ENCODE results near the gene CAMK2B. TPM values are rescaled to one million over a fixed set of nuclear protein-coding genes. Genes with fewer than 3 reads are reported as not detected.

The CAMK2B gene
- total RNA-seq, 1 donor from 2014 or later = 98.0 TPM

DNA sequence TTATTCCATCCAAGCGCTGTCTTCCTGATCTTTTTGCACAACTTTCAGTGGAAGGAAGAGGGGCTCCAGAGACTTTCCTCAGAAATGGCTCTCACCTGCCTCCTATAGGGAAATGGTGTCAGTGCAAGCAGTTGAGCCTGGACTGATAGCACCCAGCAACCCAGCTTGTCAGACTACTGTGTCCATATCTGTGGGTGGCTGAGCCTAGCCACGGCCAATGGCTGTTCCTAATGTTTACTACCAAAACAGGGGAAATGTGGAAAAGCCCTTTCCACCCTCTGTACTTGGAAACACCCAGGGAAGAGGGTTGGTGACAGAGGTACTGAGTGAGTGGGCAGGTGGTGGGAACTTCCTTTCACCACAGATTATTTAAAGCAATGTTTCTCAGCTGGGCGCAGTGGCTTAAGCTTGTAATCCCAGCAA lies 128.9 kb downstream of the CAMK2B start:
- TF ChIP-seq, protein P1, sequence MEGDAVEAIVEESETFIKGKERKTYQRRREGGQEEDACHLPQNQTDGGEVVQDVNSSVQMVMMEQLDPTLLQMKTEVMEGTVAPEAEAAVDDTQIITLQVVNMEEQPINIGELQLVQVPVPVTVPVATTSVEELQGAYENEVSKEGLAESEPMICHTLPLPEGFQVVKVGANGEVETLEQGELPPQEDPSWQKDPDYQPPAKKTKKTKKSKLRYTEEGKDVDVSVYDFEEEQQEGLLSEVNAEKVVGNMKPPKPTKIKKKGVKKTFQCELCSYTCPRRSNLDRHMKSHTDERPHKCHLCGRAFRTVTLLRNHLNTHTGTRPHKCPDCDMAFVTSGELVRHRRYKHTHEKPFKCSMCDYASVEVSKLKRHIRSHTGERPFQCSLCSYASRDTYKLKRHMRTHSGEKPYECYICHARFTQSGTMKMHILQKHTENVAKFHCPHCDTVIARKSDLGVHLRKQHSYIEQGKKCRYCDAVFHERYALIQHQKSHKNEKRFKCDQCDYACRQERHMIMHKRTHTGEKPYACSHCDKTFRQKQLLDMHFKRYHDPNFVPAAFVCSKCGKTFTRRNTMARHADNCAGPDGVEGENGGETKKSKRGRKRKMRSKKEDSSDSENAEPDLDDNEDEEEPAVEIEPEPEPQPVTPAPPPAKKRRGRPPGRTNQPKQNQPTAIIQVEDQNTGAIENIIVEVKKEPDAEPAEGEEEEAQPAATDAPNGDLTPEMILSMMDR (IDR thresholded peaks at IDR 0.05; ENCODE audit: borderline replicate concordance) = peak; percentile 77
- Histone ChIP-seq H3K4me3 (no peak overlapping the region), H3K36me3 (no peaks in the 10 kb centered on the region), H3K27me3 (ENCODE audit: low read depth) (peaks cover 39% of the 10 kb centered on the region), H3K9me3 (replicated peaks) (no peaks in the 10 kb centered on the region), H3K27ac (replicated peaks) (no peak overlapping the region), H3K4me1 (peaks cover 8% of the 10 kb centered on the region)
- no peak for DNase-seq
- intact Hi-C loops (cut with micrococcal nuclease) = loop anchor here (5.0 kb wide), 1 partner anchor 124 kb away; no protein-coding TSS in a partner anchor

DNA sequence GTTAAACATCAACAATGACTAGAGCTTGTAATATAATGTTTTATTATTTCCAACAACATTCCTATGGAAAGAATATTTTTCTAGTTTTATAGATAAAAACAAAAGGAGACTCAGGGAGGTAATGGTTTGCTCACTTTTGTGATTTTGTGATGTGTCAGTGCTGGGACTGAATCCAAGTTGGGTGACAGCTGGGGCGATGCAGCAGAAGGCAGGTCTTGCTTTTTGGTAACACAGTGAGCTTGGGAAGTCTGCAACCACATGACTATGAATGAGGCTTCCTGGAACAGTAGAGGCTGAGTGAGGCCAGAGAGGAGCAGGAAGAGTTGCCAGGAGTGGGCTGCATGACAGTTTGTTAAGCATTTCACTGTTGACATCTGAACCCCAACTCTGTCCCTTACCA lies 129.5 kb downstream of the CAMK2B start:
- TF ChIP-seq, protein P1 (IDR thresholded peaks at IDR 0.05; ENCODE audit: borderline replicate concordance) = no peak

DNA sequence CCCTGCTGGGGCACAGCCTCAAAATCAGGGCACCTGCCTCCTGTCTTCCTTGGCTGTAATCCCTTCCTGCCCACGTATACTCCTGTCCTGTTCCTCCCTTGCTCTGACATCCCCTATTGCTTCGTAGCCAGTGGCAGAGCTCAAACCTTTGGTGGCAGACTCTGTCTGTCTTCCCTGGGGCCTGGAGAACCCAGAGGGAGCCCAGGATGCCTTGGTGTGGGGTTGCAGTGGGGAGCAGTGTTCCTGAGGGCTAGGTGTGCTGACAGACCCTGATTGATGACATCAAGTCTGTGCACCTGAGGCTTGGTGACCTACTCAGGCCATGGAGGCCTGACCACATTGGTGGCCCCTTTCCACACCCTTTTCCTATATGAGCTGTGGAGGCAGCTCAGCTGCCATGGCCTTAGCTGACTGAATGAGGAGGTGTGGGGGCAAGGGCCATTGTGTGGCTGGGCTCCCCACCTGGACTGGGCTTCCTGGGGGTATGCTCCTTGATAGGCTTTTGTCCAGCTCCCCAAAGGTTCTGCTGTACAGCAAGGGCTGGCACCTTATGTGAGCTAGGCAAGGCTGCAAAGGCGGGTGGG lies 130.7 kb downstream of the CAMK2B start:
- no peak for DNase-seq
- no peaks in the 10 kb centered on the region for H3K9me3 ChIP-seq (replicated peaks)
- no peak overlapping the region for H3K4me3 ChIP-seq
- peaks cover 6% of the 10 kb centered on the region for H3K4me1 ChIP-seq
- intact Hi-C loops (cut with micrococcal nuclease) = loop anchor here (5.0 kb wide), 1 partner anchor 122 kb away; no protein-coding TSS in a partner anchor
- H3K36me3 ChIP-seq = no peaks in the 10 kb centered on the region
- peaks cover 46% of the 10 kb centered on the region for H3K27me3 ChIP-seq (ENCODE audit: low read depth)
- H3K27ac ChIP-seq (replicated peaks) = no peak overlapping the region
- TF ChIP-seq, protein P1 (IDR thresholded peaks at IDR 0.05; ENCODE audit: borderline replicate concordance) = no peak

More for the DNA sequence above, 129.5 kb downstream of the CAMK2B start:
- Histone ChIP-seq H3K9me3 (replicated peaks) (no peaks in the 10 kb centered on the region), H3K27me3 (ENCODE audit: low read depth) (peaks cover 39% of the 10 kb centered on the region), H3K36me3 (no peaks in the 10 kb centered on the region), H3K27ac (replicated peaks) (no peak overlapping the region), H3K4me1 (peaks cover 6% of the 10 kb centered on the region), H3K4me3 (no peak overlapping the region)
- intact Hi-C loops (cut with micrococcal nuclease) = loop anchor here (5.0 kb wide), 1 partner anchor 124 kb away; no protein-coding TSS in a partner anchor
- no peak for DNase-seq

DNA sequence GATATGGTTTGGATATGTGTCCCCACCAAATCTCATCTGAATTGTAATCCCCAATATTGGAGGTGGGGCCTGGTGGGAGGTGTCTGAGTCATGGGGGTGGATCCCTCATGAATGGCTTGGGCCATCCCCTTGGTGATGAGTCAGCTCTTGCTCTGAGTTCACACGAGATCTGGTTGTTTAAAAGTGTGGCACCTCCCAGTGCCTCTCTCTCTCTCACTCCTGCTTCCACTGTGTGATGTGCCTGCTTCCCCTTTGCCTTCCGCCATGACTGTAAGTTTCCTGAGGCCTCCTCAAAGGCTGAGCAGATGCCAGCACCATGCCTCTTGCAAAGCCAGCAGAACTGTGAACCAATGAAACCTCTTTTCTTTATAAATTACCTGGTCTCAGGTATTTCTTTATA lies 131.3 kb downstream of the CAMK2B start:
- Histone ChIP-seq H3K4me1 (peaks cover 6% of the 10 kb centered on the region), H3K4me3 (no peak overlapping the region), H3K27me3 (ENCODE audit: low read depth) (peaks cover 52% of the 10 kb centered on the region), H3K27ac (replicated peaks) (no peak overlapping the region), H3K9me3 (replicated peaks) (no peaks in the 10 kb centered on the region), H3K36me3 (no peaks in the 10 kb centered on the region)
- TF ChIP-seq, protein P1 (IDR thresholded peaks at IDR 0.05; ENCODE audit: borderline replicate concordance) = no peak
- intact Hi-C loops (cut with micrococcal nuclease) = no loop called here
- no peak for DNase-seq

DNA sequence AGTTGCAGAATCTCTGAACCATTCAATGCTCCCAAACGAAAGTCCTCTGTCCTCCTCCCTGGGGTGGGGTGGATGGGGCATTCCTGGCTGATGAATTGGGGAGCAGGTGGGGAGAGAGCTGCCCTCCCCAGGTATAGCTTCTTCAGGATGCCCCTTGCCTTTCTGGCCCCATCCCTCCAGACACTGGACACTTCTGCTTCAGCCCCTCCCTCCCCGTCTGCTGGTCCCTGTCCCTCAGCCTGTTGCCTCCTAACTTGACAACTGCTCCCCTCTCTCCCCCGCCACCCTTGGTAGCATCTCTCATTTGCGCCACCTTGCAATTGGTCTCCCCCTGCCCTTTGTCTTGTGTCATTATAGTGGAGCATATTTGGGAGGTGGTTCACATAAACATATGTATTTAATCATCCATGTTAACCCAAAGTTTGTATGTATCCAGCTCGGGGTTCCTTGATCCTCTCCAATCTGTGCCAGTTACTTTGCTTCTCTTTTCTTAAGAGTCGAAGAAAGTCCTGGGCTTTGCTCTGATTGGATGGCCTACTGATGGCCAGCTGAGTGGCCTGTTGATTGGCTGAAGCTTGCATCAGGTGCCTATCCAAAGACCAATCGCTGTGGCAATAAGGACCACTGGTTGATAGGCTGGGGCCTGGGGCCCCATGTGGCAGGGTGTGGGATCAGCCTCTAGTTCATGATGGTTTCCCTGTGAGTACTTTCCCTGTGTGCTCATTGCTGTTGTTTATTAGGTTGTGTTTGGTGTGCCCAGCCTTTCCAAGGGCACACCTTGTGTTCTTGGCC lies 132.2 kb downstream of the CAMK2B start:
- TF ChIP-seq, protein P1 (IDR thresholded peaks at IDR 0.05; ENCODE audit: borderline replicate concordance) = no peak
- no peaks in the 10 kb centered on the region for H3K36me3 ChIP-seq
- H3K4me3 ChIP-seq = no peak overlapping the region
- intact Hi-C loops (cut with micrococcal nuclease) = no loop called here
- no peak for DNase-seq
- H3K9me3 ChIP-seq (replicated peaks) = no peaks in the 10 kb centered on the region
- H3K27me3 ChIP-seq (ENCODE audit: low read depth) = peaks cover 53% of the 10 kb centered on the region
- peaks cover 6% of the 10 kb centered on the region for H3K4me1 ChIP-seq
- H3K27ac ChIP-seq (replicated peaks) = no peak overlapping the region

Data from left ventricle myocardium inferior (tissue), 1 donor.